RWPE2 (cell line): ENCODE data around the gene LRRK1.

Experiments used
- ATAC-seq: fragments of 200-7000 bp; cut with Tn5 transposase; 3 replicates; pipeline ENCODE4 v1.9.1; 2021; ENCODE audit warnings: low read depth
- DNase-seq: peaks from one replicate; pipeline ENCODE4 v3.0.0-alpha.2; 2020; ENCODE audit warnings: low spot score
- H3K27ac ChIP-seq: fragments of 450-650 bp; 2 replicates; pipeline ENCODE4 v1.5.1; 2017; ENCODE audit warnings: mild to moderate bottlenecking; ENCODE audit not compliant: poor library complexity, severe bottlenecking
- H3K27me3 ChIP-seq: fragments of 250-450 bp; sonication (Bioruptor Pico); 2 replicates; pipeline ENCODE4 v1.5.1; 2021; ENCODE audit warnings: mild to moderate bottlenecking, moderate library complexity; ENCODE audit not compliant: insufficient read depth, poor library complexity, severe bottlenecking
- H3K36me3 ChIP-seq: fragments of 250-450 bp; sonication (Bioruptor Pico); 2 replicates; pipeline ENCODE4 v1.5.1; 2020; ENCODE audit warnings: low read depth, mild to moderate bottlenecking, moderate library complexity
- H3K4me1 ChIP-seq: fragments of 250-450 bp; sonication (Bioruptor Pico); 2 replicates; pipeline ENCODE4 v1.5.1; 2021; ENCODE audit warnings: mild to moderate bottlenecking, moderate library complexity; ENCODE audit not compliant: insufficient read depth, poor library complexity, severe bottlenecking
- H3K4me3 ChIP-seq: fragments of 250-450 bp; sonication (Bioruptor Pico); 2 replicates; pipeline ENCODE4 v1.5.1; 2021; ENCODE audit warnings: mild to moderate bottlenecking, moderate library complexity; ENCODE audit not compliant: severe bottlenecking
- H3K9me3 ChIP-seq: fragments of 250-450 bp; sonication (Bioruptor Pico); 2 replicates; pipeline ENCODE4 v1.5.1; 2021; ENCODE audit warnings: mild to moderate bottlenecking, moderate library complexity; ENCODE audit not compliant: severe bottlenecking
- TF ChIP-seq, protein P1 (sequence below): fragments of 450-650 bp; IDR thresholded peaks from one replicate; pipeline ENCODE4 v1.5.1; 2017; ENCODE audit warnings: mild to moderate bottlenecking, moderate library complexity; ENCODE audit not compliant: poor library complexity, severe bottlenecking

Gene LRRK1

DNA sequence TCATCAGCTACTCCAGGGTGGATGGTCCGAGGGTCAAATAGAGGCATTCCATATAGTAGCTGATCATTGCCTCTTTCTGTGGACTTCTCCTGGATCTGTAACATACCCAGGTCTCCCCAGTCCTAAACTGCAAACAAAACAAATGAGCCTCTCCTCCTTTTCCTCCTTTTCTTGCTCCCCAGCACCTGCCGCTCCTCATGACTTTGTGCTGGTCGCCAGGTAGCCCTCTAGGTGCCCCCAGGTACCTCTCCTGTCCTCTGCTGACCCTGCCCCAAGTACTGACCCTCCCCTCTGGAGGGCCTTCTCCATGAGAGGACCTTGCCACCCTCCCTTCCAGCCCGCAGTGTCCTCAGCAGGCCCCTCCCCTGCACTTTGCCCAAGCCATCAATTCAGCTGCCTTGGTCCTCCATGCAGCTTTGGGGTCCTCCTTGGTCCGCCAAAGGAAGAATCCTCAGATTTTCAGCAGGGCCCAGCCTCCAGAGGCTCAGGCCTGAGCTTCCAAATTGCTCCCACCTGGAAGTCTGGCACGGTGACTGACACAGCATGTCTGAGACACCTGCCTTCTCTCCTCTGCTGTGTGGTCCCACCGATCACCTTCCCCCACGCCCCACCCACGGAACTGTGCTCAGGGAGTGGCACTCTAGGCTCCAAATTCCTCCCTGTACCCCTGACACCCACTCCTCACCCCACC lies 111.0 kb downstream of the LRRK1 start:
- TF ChIP-seq, protein P1, sequence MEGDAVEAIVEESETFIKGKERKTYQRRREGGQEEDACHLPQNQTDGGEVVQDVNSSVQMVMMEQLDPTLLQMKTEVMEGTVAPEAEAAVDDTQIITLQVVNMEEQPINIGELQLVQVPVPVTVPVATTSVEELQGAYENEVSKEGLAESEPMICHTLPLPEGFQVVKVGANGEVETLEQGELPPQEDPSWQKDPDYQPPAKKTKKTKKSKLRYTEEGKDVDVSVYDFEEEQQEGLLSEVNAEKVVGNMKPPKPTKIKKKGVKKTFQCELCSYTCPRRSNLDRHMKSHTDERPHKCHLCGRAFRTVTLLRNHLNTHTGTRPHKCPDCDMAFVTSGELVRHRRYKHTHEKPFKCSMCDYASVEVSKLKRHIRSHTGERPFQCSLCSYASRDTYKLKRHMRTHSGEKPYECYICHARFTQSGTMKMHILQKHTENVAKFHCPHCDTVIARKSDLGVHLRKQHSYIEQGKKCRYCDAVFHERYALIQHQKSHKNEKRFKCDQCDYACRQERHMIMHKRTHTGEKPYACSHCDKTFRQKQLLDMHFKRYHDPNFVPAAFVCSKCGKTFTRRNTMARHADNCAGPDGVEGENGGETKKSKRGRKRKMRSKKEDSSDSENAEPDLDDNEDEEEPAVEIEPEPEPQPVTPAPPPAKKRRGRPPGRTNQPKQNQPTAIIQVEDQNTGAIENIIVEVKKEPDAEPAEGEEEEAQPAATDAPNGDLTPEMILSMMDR: no peak
- Histone ChIP-seq H3K4me3 (no peak overlapping the region), H3K36me3 (peaks cover 8% of the 10 kb centered on the region; the same call in 1 of the 2 replicates), H3K9me3 (no peaks in the 10 kb centered on the region), H3K27ac (no peak overlapping the region), H3K27me3 (no peaks in the 10 kb centered on the region), H3K4me1 (peaks cover 2% of the 10 kb centered on the region)
- ATAC-seq (no peak), DNase-seq (peak; percentile 52)

GRCh38 chr15:101031213-101031612 lies 112.1 kb downstream of the LRRK1 start:
- H3K27ac ChIP-seq: no peak overlapping the region
- peaks cover 2% of the 10 kb centered on the region for H3K4me1 ChIP-seq
- no peaks in the 10 kb centered on the region for H3K27me3 ChIP-seq
- peaks cover 18% of the 10 kb centered on the region for H3K36me3 ChIP-seq
- DNase-seq (peak; percentile 26), ATAC-seq (no peak)
- TF ChIP-seq, protein P1: no peak
- no peak overlapping the region for H3K4me3 ChIP-seq
- H3K9me3 ChIP-seq: no peaks in the 10 kb centered on the region

- H3K4me3 ChIP-seq: no peak overlapping the region
- peaks cover 12% of the 10 kb centered on the region for H3K36me3 ChIP-seq
- no peaks in the 10 kb centered on the region for H3K9me3 ChIP-seq
- H3K27ac ChIP-seq: no peak overlapping the region
- DNase-seq (no peak), ATAC-seq (no peak; the same call in 2 of the 3 replicates)
- TF ChIP-seq, protein P1: no peak
- no peaks in the 10 kb centered on the region for H3K27me3 ChIP-seq
- peaks cover 2% of the 10 kb centered on the region for H3K4me1 ChIP-seq
Measured at GRCh38 chr15:101033801-101034200, 114.6 kb downstream of the LRRK1 start.

GRCh38 chr15:101035611-101036010 lies 116.5 kb downstream of the LRRK1 start:
- ATAC-seq: no peak
- H3K9me3 ChIP-seq: peaks cover 3% of the 10 kb centered on the region
- H3K36me3 ChIP-seq: peaks cover 26% of the 10 kb centered on the region
- DNase-seq: no peak
- no peaks in the 10 kb centered on the region for H3K27me3 ChIP-seq
- TF ChIP-seq, protein P1: no peak
- no peak overlapping the region for H3K4me3 ChIP-seq
- H3K27ac ChIP-seq: no peak overlapping the region
- H3K4me1 ChIP-seq: peaks cover 2% of the 10 kb centered on the region

DNA sequence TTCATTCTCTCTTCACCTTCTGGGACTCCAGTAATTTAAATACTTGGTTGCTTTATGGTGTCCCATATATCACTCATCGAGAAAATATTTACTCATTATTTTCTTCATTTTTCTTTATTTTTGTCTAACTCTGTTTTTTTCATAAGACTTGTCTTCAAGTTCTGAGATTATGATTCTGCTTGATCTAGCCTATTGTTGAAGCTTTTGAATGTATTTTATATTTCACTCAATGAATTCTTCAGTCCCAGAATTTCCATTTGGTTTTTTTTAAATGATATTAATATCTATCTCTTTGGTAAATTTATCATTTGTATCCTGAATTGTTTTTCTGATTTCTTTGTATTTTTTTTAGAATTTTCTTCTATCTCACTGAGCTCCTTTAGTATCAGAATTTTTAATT lies 117.0 kb downstream of the LRRK1 start:
- Histone ChIP-seq H3K9me3 (peaks cover 3% of the 10 kb centered on the region), H3K4me3 (no peak overlapping the region), H3K27ac (no peak overlapping the region), H3K4me1 (peaks cover 2% of the 10 kb centered on the region), H3K27me3 (no peaks in the 10 kb centered on the region), H3K36me3 (peaks cover 28% of the 10 kb centered on the region)
- ATAC-seq (no peak), DNase-seq (no peak)
- TF ChIP-seq, protein P1: no peak
